Adrenal gland (tissue), 12 donors: Measurements from ENCODE around the gene PTPN20. TPM values are rescaled to one million over a fixed set of nuclear protein-coding genes. Genes with fewer than 3 reads are reported as not detected.

Experiments used
- DNase-seq, 7 donors: peaks; one replicate each; pipeline ENCODE4 v3.0.0-alpha.2; 2019 to 2020
- H3K27ac ChIP-seq, 5 donors: fragments of 200-600 bp; sonication (generic) in 4 of 5; 1 replicate in 3 of 5; 2 replicates in 2 of 5; pipeline versions ENCODE4 v1.5.1 to v1.8.0; 2016 to 2020; ENCODE audit warnings: mild to moderate bottlenecking in 1 of 5
- H3K27me3 ChIP-seq: fragments of 200-600 bp; 2 replicates; pipeline ENCODE4 v1.8.0; 2021
- H3K36me3 ChIP-seq, 2 donors: fragments of 200-600 bp; replicated peaks in 1 of 2; 1 replicate in 1 of 2; 2 replicates in 1 of 2; pipeline versions ENCODE4 v1.5.1 to v1.8.0; 2018 to 2022
- H3K4me1 ChIP-seq, 2 donors: fragments of 200-600 bp; replicated peaks in 1 of 2; 1 replicate in 1 of 2; 2 replicates in 1 of 2; pipeline versions ENCODE4 v1.5.1 to v1.8.0; 2018 to 2021
- H3K4me3 ChIP-seq, 4 donors: fragments of 200-600 bp; sonication (generic) in 3 of 4; one replicate each; pipeline ENCODE4 v1.5.1; 2016 to 2018
- H3K9me3 ChIP-seq, 3 donors: fragments of 200-600 bp; sonication (generic) in 1 of 3; replicated peaks in 1 of 3; 1 replicate in 2 of 3; 2 replicates in 1 of 3; pipeline versions ENCODE4 v1.5.1 to v1.8.0; 2016 to 2021
- CTCF ChIP-seq, 6 experiments: fragments of 450-650 bp in 4 of 6; fragments of 200-600 bp in 2 of 6; sonication (generic) in 1 of 6; IDR thresholded peaks; 1 replicate in 5 of 6; 2 replicates in 1 of 6; pipeline versions ENCODE4 v1.5.1 to v1.8.0; 2016 to 2021; ENCODE audit warnings: antibody characterized with exemption in 6 of 6, mild to moderate bottlenecking in 2 of 6, moderate library complexity in 1 of 6
- POLR2A ChIP-seq, 2 donors: fragments of 450-650 bp; IDR thresholded peaks; one replicate each; pipeline ENCODE4 v1.6.1; 2017; ENCODE audit warnings: antibody characterized with exemption in 2 of 2, mild to moderate bottlenecking in 2 of 2, moderate library complexity in 1 of 2
- WGBS, 4 donors: extraction: QIAGEN DNeasy Blood & Tissue Kit in 2 of 4; methylation state at CpG; one replicate each; pipeline versions ENCODE4 v1.1.5 to v1.1.7; 2013 to 2017; 5-methylcytosine and 5-hydroxymethylcytosine counted together
- intact Hi-C, 2 donors: fragments of 100-400 bp; cut with DNase I; formaldehyde crosslinking; loops; one replicate each; pipeline versions ENCODE4 v1.14.1 to v1.15.0; 2022 to 2023
- polyA plus RNA-seq, 3 donors: library from polyadenylated mRNA; stranded (reverse); fragments of 200-250 nt in 2 of 3; fragments of 350-450 nt in 1 of 3; fragmentation: Illumina TruSeq in 1 of 3; extraction: RNeasy Lipid Tissue Mini Kit (QIAGEN cat#74804) in 1 of 3; gene quantifications; one replicate each; pipeline ENCODE4 v1.2.3, GENCODE V29; 2013 to 2014
- total RNA-seq, 9 donors: library from RNA; depleted of rRNA in 4 of 9; stranded (reverse); fragments of >200 nt in 4 of 9; fragments of 120-200 nt in 1 of 9; fragmentation: NEBNext Ultra II Directional in 1 of 9; extraction: Animal tissue kit (Norgen Biotek cat#: 25700) in 1 of 9; gene quantifications; one replicate each; pipeline versions ENCODE4 v1.1.0 to v1.2.4, GENCODE V29; 2013 to 2023
- donor health status: healthy with polysubstance abuse.
- donor health status: Bipolar disorder and iron deficiency.
- donor health status: DM: yes; HTN: yes; CAD: no.
- donor health status: DM: no; HTN: no; CAD: no.
- donor health status: DM: no; HTN: no; CAD: no.
- donor health status: DM: yes; HTN: yes; CAD: no.

PTPN20 gene
- total and polyA plus RNA-seq, 12 donors: 3.2 to 27.2 (median 11.2) TPM

- TF ChIP-seq POLR2A (IDR thresholded peaks at IDR 0.05) (no peak), CTCF (IDR thresholded peaks at IDR 0.05) (no peak)
Measured at GRCh38 chr10:47012214-47012613, 101.0 kb downstream of the PTPN20 start.

GRCh38 chr10:47013507-47014154 lies 102.4 kb downstream of the PTPN20 start:
- TF ChIP-seq POLR2A (IDR thresholded peaks at IDR 0.05) (no peak), CTCF (IDR thresholded peaks at IDR 0.05) (no peak)
- intact Hi-C loops: no loop called here
- Histone ChIP-seq H3K9me3 (no peaks in the 10 kb centered on the region), H3K4me3 (no peak overlapping the region), H3K27me3 (no peaks in the 10 kb centered on the region), H3K36me3 (no peaks in the 10 kb centered on the region), H3K4me1 (no peaks in the 10 kb centered on the region), H3K27ac (peak overlapping the region in 1 of 5 donors; percentile 36)
- WGBS, 4 donors: 60 to 74% (median 65%) methylated on average over 1 to 14 of the region's 14 CpGs
- peak in 1 of 7 donors; percentile 47 for DNase-seq

More at GRCh38 chr10:47012214-47012613, 101.0 kb downstream of the PTPN20 start:
- Histone ChIP-seq H3K4me3 (no peak overlapping the region), H3K4me1 (no peaks in the 10 kb centered on the region), H3K36me3 (no peaks in the 10 kb centered on the region), H3K27ac (no peak overlapping the region), H3K27me3 (no peaks in the 10 kb centered on the region), H3K9me3 (no peaks in the 10 kb centered on the region)
- no peak for DNase-seq
- intact Hi-C loops: no loop called here

- H3K9me3 ChIP-seq: no peaks in the 10 kb centered on the region
- no peaks in the 10 kb centered on the region for H3K27me3 ChIP-seq
- intact Hi-C loops: no loop called here
- no peak for TF ChIP-seq CTCF (IDR thresholded peaks at IDR 0.05)
- no peak overlapping the region for H3K4me3 ChIP-seq
- H3K27ac ChIP-seq: no peak overlapping the region
- DNase-seq: no peak
- H3K36me3 ChIP-seq: no peaks in the 10 kb centered on the region
- no peaks in the 10 kb centered on the region for H3K4me1 ChIP-seq
Measured at GRCh38 chr10:47015404-47015803, 104.2 kb downstream of the PTPN20 start.

GRCh38 chr10:47016564-47016963 lies 105.3 kb downstream of the PTPN20 start:
- Histone ChIP-seq H3K9me3 (no peaks in the 10 kb centered on the region), H3K27me3 (no peaks in the 10 kb centered on the region), H3K4me3 (no peak overlapping the region), H3K27ac (no peak overlapping the region), H3K36me3 (no peaks in the 10 kb centered on the region), H3K4me1 (no peaks in the 10 kb centered on the region)
- TF ChIP-seq CTCF (IDR thresholded peaks at IDR 0.05): no peak
- TF ChIP-seq POLR2A (IDR thresholded peaks at IDR 0.05): no peak
- 75 to 86% (median 84%) methylated on average over 8 of the region's 8 CpGs for WGBS, 4 donors
- intact Hi-C loops: no loop called here
- no peak for DNase-seq
